ENCODE data around the gene STAT1.

DNA sequence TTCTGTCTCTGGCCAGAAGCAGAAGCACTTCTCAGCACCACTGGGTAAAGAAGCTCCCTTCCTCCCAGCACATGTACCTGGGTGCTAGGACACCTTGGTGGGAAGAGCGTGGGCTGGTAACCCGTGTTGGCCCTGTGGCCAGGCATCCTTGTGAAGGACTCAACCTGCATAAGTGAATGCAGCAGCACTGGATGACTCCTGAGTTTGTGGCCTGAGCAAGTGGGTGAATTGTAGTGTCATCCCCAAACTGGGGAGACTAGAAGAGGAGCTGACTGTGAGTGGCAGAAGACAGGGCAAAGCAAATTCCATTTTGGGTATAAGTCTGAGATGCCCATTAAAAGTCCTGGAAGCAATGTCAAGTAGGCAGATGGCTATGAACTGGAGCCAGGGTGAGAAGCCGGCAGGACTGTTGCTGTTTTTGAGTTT, 63.4 kb downstream of the STAT1 start:
- TF ChIP-seq CTCF (conservative IDR thresholded peaks at IDR 0.05; ENCODE audit: low read depth, low read length) (no peak), EZH2 (IDR thresholded peaks at IDR 0.05; ENCODE audit: borderline replicate concordance, low read depth, low read length, poor library complexity, severe bottlenecking) (no peak)
